Measurements from ENCODE around the gene SPAG16.

The SPAG16 gene

GRCh38 chr2:213561759-213562158, 277.5 kb downstream of the SPAG16 start:
- TF ChIP-seq CTCF (IDR thresholded peaks at IDR 0.05; ENCODE audit: borderline replicate concordance, insufficient read depth, low read depth, low read length) = no peak
- no peak overlapping the region for H3K4me3 ChIP-seq (ENCODE audit: low read depth, low read length)

DNA sequence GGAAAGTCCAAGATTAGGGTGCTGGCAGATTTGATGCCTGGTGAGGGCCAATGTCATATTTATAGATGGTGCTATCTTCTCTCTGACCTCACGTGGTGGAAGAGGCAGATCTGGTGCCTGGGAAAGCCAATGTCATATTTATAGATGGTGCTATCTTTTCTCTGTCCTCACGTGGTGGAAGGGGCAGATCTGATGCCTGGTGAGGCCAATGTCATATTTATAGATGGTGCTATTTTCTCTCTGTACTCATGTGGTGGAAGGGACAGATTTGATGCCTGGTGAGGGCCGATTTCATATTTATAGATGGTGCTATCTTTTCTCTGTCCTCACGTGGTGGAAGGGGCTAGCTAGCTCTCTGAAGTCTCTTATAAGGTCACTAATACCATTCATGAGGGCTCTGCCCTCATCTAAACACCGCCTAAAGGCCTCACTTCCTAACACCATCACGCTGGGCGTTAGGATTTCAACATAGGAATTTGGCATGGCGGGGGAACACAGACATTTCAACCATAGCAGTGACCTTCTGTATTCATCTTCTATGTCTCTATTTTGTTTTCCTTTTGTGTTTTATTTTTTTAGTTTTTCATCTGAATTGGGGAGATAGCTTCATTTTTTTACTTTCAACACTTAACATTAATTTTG, 278.4 kb downstream of the SPAG16 start:
- no peak for TF ChIP-seq CTCF (IDR thresholded peaks at IDR 0.05; ENCODE audit: borderline replicate concordance, insufficient read depth, low read depth, low read length)
- no peak overlapping the region for H3K4me3 ChIP-seq (ENCODE audit: low read depth, low read length)

DNA sequence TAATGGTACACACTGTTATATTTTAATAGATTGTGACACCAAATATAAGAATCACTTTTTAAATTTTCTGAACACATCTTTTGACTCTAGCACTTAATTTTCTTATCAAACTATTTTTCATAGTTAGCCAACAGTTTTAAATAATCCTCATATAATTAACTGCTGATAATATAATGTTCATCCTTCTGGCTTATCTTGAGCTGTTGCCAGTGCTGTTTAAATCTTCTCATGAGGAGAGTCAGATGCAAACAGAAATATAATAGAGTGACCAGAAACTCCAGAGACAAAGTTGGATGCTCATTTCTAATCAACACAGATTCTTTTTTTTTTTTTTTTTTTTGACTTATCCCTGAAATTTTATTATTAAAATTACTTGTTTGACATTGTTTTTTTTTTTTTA, 282.6 kb downstream of the SPAG16 start:
- H3K4me3 ChIP-seq (ENCODE audit: low read depth, low read length) = no peak overlapping the region
- no peak for TF ChIP-seq CTCF (IDR thresholded peaks at IDR 0.05; ENCODE audit: borderline replicate concordance, insufficient read depth, low read depth, low read length)

DNA sequence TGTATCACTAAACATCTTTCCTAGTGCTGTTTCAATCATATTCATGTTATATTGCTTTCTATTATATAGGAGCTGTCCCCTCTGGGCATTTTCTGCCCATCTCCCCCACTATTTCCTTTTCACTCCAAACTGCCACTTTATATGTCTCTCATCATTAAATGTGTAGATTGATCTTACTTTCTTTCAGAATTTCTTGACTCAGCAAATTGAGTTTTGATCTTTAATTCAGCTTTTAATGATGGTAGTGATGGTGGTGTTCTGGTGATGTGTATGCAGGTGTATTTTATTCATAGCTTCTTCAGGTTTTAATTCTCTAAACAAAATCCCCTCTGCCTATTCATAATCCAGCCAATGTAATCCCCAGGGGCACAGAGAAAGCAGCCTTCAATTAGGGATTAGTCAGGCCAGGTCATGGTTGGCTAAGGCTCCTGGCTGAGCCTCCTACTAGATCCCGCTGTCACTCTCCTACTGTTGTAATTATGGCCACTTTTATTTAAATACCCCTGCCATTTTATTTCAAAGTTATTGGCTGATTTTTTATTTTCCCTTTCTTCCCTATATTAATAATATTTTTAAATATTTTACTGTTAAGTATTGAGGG, 325.4 kb downstream of the SPAG16 start:
- TF ChIP-seq CTCF (IDR thresholded peaks at IDR 0.05; ENCODE audit: borderline replicate concordance, insufficient read depth, low read depth, low read length) = no peak
- no peak overlapping the region for H3K4me3 ChIP-seq (ENCODE audit: low read depth, low read length)

DNA sequence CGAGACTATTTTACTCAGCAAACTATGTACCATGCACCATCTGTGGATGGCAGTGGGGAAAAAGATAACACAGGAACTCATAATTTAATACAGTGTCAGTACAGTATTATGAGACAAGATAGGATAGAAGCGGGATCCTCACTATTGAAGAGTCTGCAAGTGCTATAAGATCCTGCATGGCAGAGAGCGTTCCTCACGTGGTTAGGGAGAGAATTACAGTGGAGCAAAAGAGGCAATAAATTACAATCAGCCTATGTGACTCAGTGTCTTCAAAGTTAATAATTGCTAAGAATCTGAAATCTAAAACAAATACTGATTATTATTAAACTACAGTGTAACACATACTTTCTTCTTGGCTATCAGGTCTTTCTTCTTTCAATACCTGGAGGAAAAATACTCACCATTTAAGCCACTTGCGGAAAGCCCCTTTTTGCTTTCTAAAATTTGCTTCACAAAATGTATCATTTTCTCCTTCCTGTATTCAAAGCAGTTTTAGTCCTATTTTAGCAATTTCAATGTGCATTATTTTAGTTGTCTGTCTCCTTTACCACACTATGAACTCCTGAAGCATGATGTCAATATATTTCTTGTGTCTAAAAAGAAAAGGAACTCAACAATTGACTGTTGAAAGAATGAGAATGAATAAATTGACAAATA, 342.9 kb downstream of the SPAG16 start:
- H3K4me3 ChIP-seq (ENCODE audit: low read depth, low read length) = no peak overlapping the region
- TF ChIP-seq CTCF (IDR thresholded peaks at IDR 0.05; ENCODE audit: borderline replicate concordance, insufficient read depth, low read depth, low read length) = no peak

DNA sequence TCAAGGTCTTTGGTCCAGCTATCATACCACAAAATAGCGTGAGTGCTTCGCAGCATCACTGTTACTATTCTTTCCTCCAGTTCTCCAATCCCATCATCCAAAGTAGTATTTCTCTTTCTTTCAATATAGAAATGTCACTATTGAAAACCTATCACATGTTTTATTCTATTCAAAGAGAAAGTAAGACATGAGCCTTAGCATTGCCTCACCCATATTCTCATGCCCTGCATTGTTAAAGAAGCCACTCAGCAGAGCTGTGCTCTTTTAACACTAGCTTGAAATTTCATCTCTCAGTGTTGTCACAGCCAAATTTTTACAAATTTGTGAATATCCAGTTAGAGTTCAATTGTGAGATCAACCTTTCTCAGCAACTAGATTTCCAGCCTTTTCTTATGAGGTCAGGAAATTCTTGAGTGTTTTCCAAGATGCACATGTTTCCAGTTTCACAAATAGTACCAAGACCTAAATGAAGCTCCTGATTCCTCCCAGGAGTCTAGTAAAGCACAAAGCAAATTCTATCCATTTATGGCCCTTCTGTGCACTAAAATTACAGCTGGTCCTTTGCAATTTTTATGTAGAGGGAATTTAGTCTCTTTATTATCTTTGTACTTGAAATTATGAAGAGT, 343.7 kb downstream of the SPAG16 start:
- no peak for TF ChIP-seq CTCF (IDR thresholded peaks at IDR 0.05; ENCODE audit: borderline replicate concordance, insufficient read depth, low read depth, low read length)
- no peak overlapping the region for H3K4me3 ChIP-seq (ENCODE audit: low read depth, low read length)
